Right hindlimb (tissue), 1 donor: Measurements from ENCODE around the gene ENTPD2.

Experiments
- DNase-seq: peaks from one replicate; pipeline ENCODE4 v3.0.0-alpha.2; 2018

The ENTPD2 gene

GRCh38 chr9:137053944-137054931 lies at the start of gene ENTPD2:
Gene ENTPD2, minus strand, starts transcription at chr9:137054061. Its CDS starts 64 bp downstream, at chr9:137053997.
- DNase-seq = no peak

- DNase-seq = no peak
These were observed 49.5 kb upstream of the ENTPD2 start for GRCh38 chr9:137103206-137103999.

GRCh38 chr9:137099231-137099630 lies 45.4 kb upstream of the ENTPD2 start:
- DNase-seq = no peak

GRCh38 chr9:137097761-137098462 lies 44.1 kb upstream of the ENTPD2 start:
- no peak for DNase-seq

GRCh38 chr9:137096785-137097546 lies 43.1 kb upstream of the ENTPD2 start:
- no peak for DNase-seq

- no peak for DNase-seq
These were observed 42.0 kb upstream of the ENTPD2 start for GRCh38 chr9:137095664-137096517.

GRCh38 chr9:137089232-137089947 lies 35.5 kb upstream of the ENTPD2 start:
- DNase-seq = no peak

GRCh38 chr9:137088121-137088520 lies 34.3 kb upstream of the ENTPD2 start:
- DNase-seq = no peak

- DNase-seq = no peak
These were observed 33.6 kb upstream of the ENTPD2 start for GRCh38 chr9:137087409-137087925.

- DNase-seq = peak; percentile 98
These were observed 32.9 kb upstream of the ENTPD2 start, which contains the start of gene MAN1B1 for GRCh38 chr9:137086531-137087408. Gene MAN1B1, plus strand, starts transcription at chr9:137086985. Its CDS starts 15 bp downstream, at chr9:137087000.

- DNase-seq = no peak
These were observed 32.2 kb upstream of the ENTPD2 start for GRCh38 chr9:137085920-137086530.

GRCh38 chr9:137084526-137084925 lies 30.7 kb upstream of the ENTPD2 start:
- DNase-seq = no peak

GRCh38 chr9:137083394-137084004 lies 29.6 kb upstream of the ENTPD2 start:
- DNase-seq = peak; percentile 63

GRCh38 chr9:137082925-137083290 lies 29.0 kb upstream of the ENTPD2 start:
- no peak for DNase-seq

- DNase-seq = no peak
These were observed 28.5 kb upstream of the ENTPD2 start for GRCh38 chr9:137082222-137082924.

GRCh38 chr9:137080260-137081122 lies 26.6 kb upstream of the ENTPD2 start:
- DNase-seq = no peak

GRCh38 chr9:137079401-137079787 lies 25.5 kb upstream of the ENTPD2 start:
- no peak for DNase-seq
